HepG2 (cell line): ENCODE results near the gene STK24. TPM values are rescaled to one million over a fixed set of nuclear protein-coding genes. Genes with fewer than 3 reads are reported as not detected.

ENCODE experiments used
- CREBL2 ChIP-seq: sonication (generic); formaldehyde crosslinking; IDR thresholded peaks from 2 replicates; pipeline ENCODE4 v1.8.1; 2023; ENCODE audit warnings: missing genetic modification reagents, mild to moderate bottlenecking, borderline replicate concordance
- ESRRA ChIP-seq: sonication (generic); formaldehyde crosslinking; IDR thresholded peaks from 2 replicates; pipeline ENCODE4 v1.5.1; 2020; ENCODE audit warnings: mild to moderate bottlenecking, low read depth, missing genetic modification reagents
- HNF1B ChIP-seq: sonication (generic); formaldehyde crosslinking; IDR thresholded peaks from 2 replicates; pipeline ENCODE4 v1.5.1; 2020; ENCODE audit warnings: mild to moderate bottlenecking, moderate library complexity, missing genetic modification reagents
- LCORL ChIP-seq, 2 experiments: fragments of 450-650 bp in 1 of 2; sonication (generic) in 1 of 2; formaldehyde crosslinking in 1 of 2; IDR thresholded peaks; 2 replicates each; pipeline versions ENCODE4 v1.5.0 to v1.6.1; 2017 to 2020; ENCODE audit warnings: antibody characterized with exemption in 1 of 2, missing genetic modification reagents in 1 of 2
- LRRFIP1 ChIP-seq: sonication (generic); formaldehyde crosslinking; conservative IDR thresholded peaks from 2 replicates; pipeline ENCODE4 v1.4.0; 2020; ENCODE audit warnings: missing genetic modification reagents
- MBD4 ChIP-seq: IDR thresholded peaks from 2 replicates; pipeline ENCODE4 v1.6.1; 2012; ENCODE audit warnings: low read length, inconsistent platforms, borderline replicate concordance
- NFAT5 ChIP-seq: sonication (generic); formaldehyde crosslinking; IDR thresholded peaks from 2 replicates; pipeline ENCODE4 v1.4.0; 2020; ENCODE audit warnings: missing genetic modification reagents
- PAX8 ChIP-seq: sonication (generic); formaldehyde crosslinking; IDR thresholded peaks from 2 replicates; pipeline ENCODE4 v1.8.0; 2022; ENCODE audit warnings: mild to moderate bottlenecking, missing genetic modification reagents, borderline replicate concordance
- SAP130 ChIP-seq: IDR thresholded peaks from 2 replicates; pipeline ENCODE4 v1.6.1; 2016; ENCODE audit warnings: low read depth
- SOX6 ChIP-seq, 2 experiments: fragments of 450-650 bp in 1 of 2; sonication (generic) in 1 of 2; formaldehyde crosslinking in 1 of 2; IDR thresholded peaks; 2 replicates each; pipeline versions ENCODE4 v1.4.0 to v1.6.1; 2017 to 2020; ENCODE audit warnings: antibody characterized with exemption in 1 of 2, mild to moderate bottlenecking in 1 of 2, missing genetic modification reagents in 1 of 2
- TRIM24 ChIP-seq: sonication (generic); formaldehyde crosslinking; IDR thresholded peaks from 2 replicates; pipeline ENCODE4 v1.8.0; 2022; ENCODE audit warnings: mild to moderate bottlenecking, missing genetic modification reagents
- ZBTB7A ChIP-seq: sonication (generic); formaldehyde crosslinking; IDR thresholded peaks from 2 replicates; pipeline ENCODE4 v1.8.0; 2022; ENCODE audit warnings: mild to moderate bottlenecking, missing genetic modification reagents
- ZNF337 ChIP-seq: sonication (generic); formaldehyde crosslinking; IDR thresholded peaks from 2 replicates; pipeline ENCODE4 v1.5.1; 2020; ENCODE audit warnings: missing genetic modification reagents, low read depth, mild to moderate bottlenecking, borderline replicate concordance
- ZNF446 ChIP-seq: sonication (generic); formaldehyde crosslinking; IDR thresholded peaks from 2 replicates; pipeline ENCODE4 v1.5.0; 2020; ENCODE audit warnings: mild to moderate bottlenecking, missing genetic modification reagents
- ZSCAN9 ChIP-seq: IDR thresholded peaks from 2 replicates; pipeline ENCODE4 v1.6.1; 2016; ENCODE audit warnings: borderline replicate concordance
- polyA plus RNA-seq, 8 experiments: library from polyadenylated mRNA; depleted of rRNA in 3 of 8; stranded (reverse) in 7 of 8; unstranded in 1 of 8; fragments of >200 nt; fragmentation: Illumina TruSeq in 4 of 8; extraction: Trizol in 4 of 8; gene quantifications; 2 replicates each; pipeline versions ENCODE4 v1.2.1 to v1.2.3, GENCODE V29; 2011 to 2016; ENCODE audit warnings: low read depth in 4 of 8, missing spikeins in 1 of 8, mixed read lengths in 1 of 8; ENCODE audit not compliant: insufficient read depth in 1 of 8
- total RNA-seq, 5 experiments: library from RNA; depleted of rRNA; stranded (reverse); fragments of >200 nt; fragmentation: Illumina TruSeq; extraction: Trizol; gene quantifications; 2 replicates each; pipeline ENCODE4 v1.2.3, GENCODE V29; 2016; ENCODE audit warnings: low read depth in 1 of 5
- TF ChIP-seq, protein P1 (sequence below): sonication (generic); formaldehyde crosslinking; IDR thresholded peaks from 2 replicates; pipeline ENCODE4 v1.4.0; 2020; ENCODE audit warnings: mild to moderate bottlenecking, low read depth, missing genetic modification reagents
- TF ChIP-seq, protein P2 (sequence below): sonication (generic); formaldehyde crosslinking; IDR thresholded peaks from 2 replicates; pipeline ENCODE4 v1.4.0; 2020; ENCODE audit warnings: missing genetic modification reagents, borderline replicate concordance

The STK24 gene
- total and polyA plus RNA-seq, 2 of the 13 experiments (the other 11 are each of a cell fraction or from before 2014, with no cell fraction given), result 51.3 to 73.0 TPM

- TF ChIP-seq NFAT5 (CRISPR knock-in tag), result no peak
- peak; percentile 24; the same call in 1 of the 2 replicates for TF ChIP-seq SAP130 (CRISPR knock-in tag)
- TF ChIP-seq CREBL2 (CRISPR knock-in tag), result no peak
- no peak for TF ChIP-seq SOX6 (IDR thresholded peaks at IDR 0.05)
- no peak for TF ChIP-seq SOX6 (CRISPR knock-in tag; IDR thresholded peaks at IDR 0.05)
- no peak for TF ChIP-seq LRRFIP1 (CRISPR knock-in tag)
- TF ChIP-seq TRIM24 (CRISPR knock-in tag), result no peak
- TF ChIP-seq HNF1B (CRISPR knock-in tag), result no peak
- TF ChIP-seq ZBTB7A, result no peak
- TF ChIP-seq, protein P1, sequence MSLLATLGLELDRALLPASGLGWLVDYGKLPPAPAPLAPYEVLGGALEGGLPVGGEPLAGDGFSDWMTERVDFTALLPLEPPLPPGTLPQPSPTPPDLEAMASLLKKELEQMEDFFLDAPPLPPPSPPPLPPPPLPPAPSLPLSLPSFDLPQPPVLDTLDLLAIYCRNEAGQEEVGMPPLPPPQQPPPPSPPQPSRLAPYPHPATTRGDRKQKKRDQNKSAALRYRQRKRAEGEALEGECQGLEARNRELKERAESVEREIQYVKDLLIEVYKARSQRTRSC (CRISPR knock-in tag), result no peak
- no peak for TF ChIP-seq ZSCAN9 (CRISPR knock-in tag)
- no peak for TF ChIP-seq MBD4
- TF ChIP-seq ZNF337 (CRISPR knock-in tag), result no peak
- TF ChIP-seq PAX8 (CRISPR knock-in tag), result peak; percentile 75; the same call in 1 of the 2 replicates
- no peak for TF ChIP-seq ESRRA
- TF ChIP-seq ZNF446 (CRISPR knock-in tag), result no peak
- no peak for TF ChIP-seq LCORL (IDR thresholded peaks at IDR 0.05)
- TF ChIP-seq LCORL (CRISPR knock-in tag; IDR thresholded peaks at IDR 0.05), result 0 out of 2 replicates have a peak, but pooled peaks have one; percentile 33
- TF ChIP-seq, protein P2, sequence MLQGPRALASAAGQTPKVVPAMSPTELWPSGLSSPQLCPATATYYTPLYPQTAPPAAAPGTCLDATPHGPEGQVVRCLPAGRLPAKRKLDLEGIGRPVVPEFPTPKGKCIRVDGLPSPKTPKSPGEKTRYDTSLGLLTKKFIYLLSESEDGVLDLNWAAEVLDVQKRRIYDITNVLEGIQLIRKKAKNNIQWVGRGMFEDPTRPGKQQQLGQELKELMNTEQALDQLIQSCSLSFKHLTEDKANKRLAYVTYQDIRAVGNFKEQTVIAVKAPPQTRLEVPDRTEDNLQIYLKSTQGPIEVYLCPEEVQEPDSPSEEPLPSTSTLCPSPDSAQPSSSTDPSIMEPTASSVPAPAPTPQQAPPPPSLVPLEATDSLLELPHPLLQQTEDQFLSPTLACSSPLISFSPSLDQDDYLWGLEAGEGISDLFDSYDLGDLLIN (CRISPR knock-in tag), result no peak
Observed at GRCh38 chr13:98483601-98484288, 93.2 kb downstream of the STK24 start (continued).
